Ramos (cell line): Measurements from ENCODE around the gene TP53I3.
"Not testable (repeated sequence)": the region's sequence is repeated elsewhere in the genome, so short reads cannot be mapped to it uniquely, and the experiment has no call there.

ENCODE experiments used
- in situ Hi-C: fragments of 300-500 bp; cut with MboI; formaldehyde crosslinking; loops from one replicate; pipeline ENCODE4 v1.14.3; 2022; ENCODE audit warnings: low sequenced_read_pairs; ENCODE audit not compliant: unreplicated experiment

Gene TP53I3

GRCh38 chr2:24101992-24102391 is 17.4 kb upstream of the TP53I3 start:
- in situ Hi-C loops: no loop called here

GRCh38 chr2:24100732-24101131 is 16.1 kb upstream of the TP53I3 start:
- in situ Hi-C loops: not testable (repeated sequence)

GRCh38 chr2:24095171-24095677 is 10.6 kb upstream of the TP53I3 start:
- in situ Hi-C loops: not testable (repeated sequence)

GRCh38 chr2:24093270-24093669 is 8.6 kb upstream of the TP53I3 start:
- in situ Hi-C loops: not testable (repeated sequence)

- in situ Hi-C loops: no loop called here
These were observed 4.3 kb upstream of the TP53I3 start for GRCh38 chr2:24088821-24089359.

GRCh38 chr2:24087032-24087431 is 2.4 kb upstream of the TP53I3 start:
- in situ Hi-C loops: no loop called here

- in situ Hi-C loops: no loop called here
These were observed 1.6 kb upstream of the TP53I3 start for GRCh38 chr2:24086241-24086640.

GRCh38 chr2:24085200-24085489 is 511 bp upstream of the TP53I3 start:
- in situ Hi-C loops: no loop called here

GRCh38 chr2:24083567-24084385 is 858 bp downstream of the TP53I3 start:
- in situ Hi-C loops: no loop called here

GRCh38 chr2:24082787-24083566 is 1.7 kb downstream of the TP53I3 start:
- in situ Hi-C loops: no loop called here

GRCh38 chr2:24080701-24081100 is 3.9 kb downstream of the TP53I3 start:
- in situ Hi-C loops: no loop called here

- in situ Hi-C loops: no loop called here
These were observed 6.8 kb downstream of the TP53I3 start for GRCh38 chr2:24077879-24078278.

GRCh38 chr2:24077535-24077877 is 7.1 kb downstream of the TP53I3 start:
- in situ Hi-C loops: no loop called here

GRCh38 chr2:24076849-24077534 is 7.6 kb downstream of the TP53I3 start:
- in situ Hi-C loops: no loop called here

- in situ Hi-C loops: no loop called here
These were observed 8.5 kb downstream of the TP53I3 start, which contains the start of gene SF3B6 for GRCh38 chr2:24075915-24076848. Gene SF3B6 (minus strand): TSS chr2:24076326. CDS start chr2:24076229, 97 bp downstream.

GRCh38 chr2:24075259-24075658 is 9.4 kb downstream of the TP53I3 start:
- in situ Hi-C loops: no loop called here

GRCh38 chr2:24073816-24074215 is 10.8 kb downstream of the TP53I3 start:
- in situ Hi-C loops: no loop called here

- in situ Hi-C loops: no loop called here
These were observed 12.4 kb downstream of the TP53I3 start for GRCh38 chr2:24072259-24072658.

- in situ Hi-C loops: loop anchor here (10.0 kb wide), 1 partner anchor 241 kb away; no protein-coding TSS in a partner anchor
These were observed 19.3 kb downstream of the TP53I3 start for GRCh38 chr2:24065341-24065740.
